GM12878 (cell line): ENCODE results near the gene FBLIM1. TPM values are rescaled to one million over a fixed set of nuclear protein-coding genes. Genes with fewer than 3 reads are reported as not detected.

Experiments used
- ATAC-seq: fragments of 200-7000 bp; cut with Tn5 transposase; 3 replicates; pipeline ENCODE4 v1.9.1; 2020; ENCODE audit warnings: mild to moderate bottlenecking, moderate library complexity
- BruUV-seq: library from RNA; stranded (reverse); fragments of 400-500 nt; replicated peaks from 2 replicates; lab custom pipeline; 2021; lab: Mats Ljungman, UMichigan
- CTCF ChIA-PET: fragments of 300-600 bp; sonication (Branson Sonifier 250); formaldehyde crosslinking; extraction: SDS; loops from one replicate; lab custom pipeline; 2021; ENCODE audit warnings: inconsistent platforms; lab: Yijun Ruan, JAX
- POLR2A ChIA-PET: fragments of 350-600 bp; formaldehyde crosslinking; extraction: SDS; loops from one replicate; lab custom pipeline; 2021; ENCODE audit warnings: inconsistent platforms; lab: Charles Lee
- RAD21 ChIA-PET: fragments of 300-600 bp; sonication (Branson Sonifier 250); formaldehyde crosslinking; loops from one replicate; lab custom pipeline; 2023; ENCODE audit warnings: antibody characterized with exemption; ENCODE audit not compliant: unreplicated experiment; lab: Charles Lee
- SMC1A ChIA-PET: fragments of 300-600 bp; sonication (Branson Sonifier 250); formaldehyde crosslinking; loops from one replicate; lab custom pipeline; 2023; ENCODE audit not compliant: unreplicated experiment, uncharacterized antibody; lab: Charles Lee
- DNase-seq: peaks from one replicate; pipeline ENCODE4 v3.0.0-alpha.2; 2011; ENCODE audit warnings: low read depth, low spot score
- FAIRE-seq: peaks from 3 replicates; lab custom pipeline; 2011; peaks lifted over from hg19 to GRCh38; lab: Jason Lieb, UNC
- H2AFZ ChIP-seq: 2 replicates; pipeline ENCODE4 v1.6.0; 2011; ENCODE audit warnings: low read depth, low read length, control low read depth; ENCODE audit not compliant: control insufficient read depth
- H3K27ac ChIP-seq: 2 replicates; pipeline ENCODE4 v1.5.1; 2011; ENCODE audit warnings: control low read depth; ENCODE audit not compliant: control insufficient read depth, insufficient read depth
- H3K27me3 ChIP-seq, 2 experiments: replicated peaks in 1 of 2; 2 replicates each; pipeline versions ENCODE4 v1.6.0 to v1.6.1; 2011; ENCODE audit warnings: low read length in 1 of 2; ENCODE audit not compliant: control insufficient read depth in 2 of 2, insufficient read depth in 2 of 2
- H3K36me3 ChIP-seq, 2 experiments: 2 replicates each; pipeline ENCODE4 v1.5.1; 2011; ENCODE audit warnings: low read length in 1 of 2; ENCODE audit not compliant: control insufficient read depth in 2 of 2, insufficient read depth in 2 of 2
- H3K4me1 ChIP-seq: 2 replicates; pipeline ENCODE4 v1.6.1; 2011; ENCODE audit warnings: mild to moderate bottlenecking, low read length, moderate library complexity, mixed read lengths; ENCODE audit not compliant: control insufficient read depth, insufficient read depth
- H3K4me2 ChIP-seq: 2 replicates; pipeline ENCODE4 v1.6.0; 2011; ENCODE audit warnings: control low read depth; ENCODE audit not compliant: control insufficient read depth, insufficient read depth
- H3K4me3 ChIP-seq: fragments of 200-600 bp; sonication (generic); 2 replicates; pipeline ENCODE4 v1.5.1; 2016
- H3K79me2 ChIP-seq: 2 replicates; pipeline ENCODE4 v1.6.0; 2011; ENCODE audit warnings: low read length; ENCODE audit not compliant: control insufficient read depth, insufficient read depth
- H3K9ac ChIP-seq: 2 replicates; pipeline ENCODE4 v1.8.0; 2011; ENCODE audit warnings: low read length, control low read depth, mixed read lengths; ENCODE audit not compliant: control insufficient read depth, insufficient read depth
- H3K9me3 ChIP-seq: replicated peaks from 3 replicates; pipeline ENCODE4 v1.5.1; 2011; ENCODE audit warnings: mild to moderate bottlenecking, low read length; ENCODE audit not compliant: control insufficient read depth, insufficient read depth
- H4K20me1 ChIP-seq: 2 replicates; pipeline ENCODE4 v1.6.0; 2011; ENCODE audit not compliant: control insufficient read depth, insufficient read depth
- HDAC6 ChIP-seq: fragments of 200-600 bp; sonication (generic); IDR thresholded peaks from one replicate; pipeline ENCODE4 v1.8.0; 2017; ENCODE audit warnings: antibody characterized with exemption; ENCODE audit not compliant: unreplicated experiment
- MTA3 ChIP-seq: IDR thresholded peaks from 2 replicates; pipeline ENCODE4 v1.6.1; 2012; ENCODE audit warnings: low read length, inconsistent platforms, borderline replicate concordance
- NFYB ChIP-seq: IDR thresholded peaks from 2 replicates; pipeline ENCODE4 v1.6.1; 2011; ENCODE audit warnings: low read depth, mild to moderate bottlenecking, low read length, improper control_type of control experiment, moderate library complexity; ENCODE audit not compliant: insufficient read depth
- POLR2A ChIP-seq: IDR thresholded peaks from 2 replicates; pipeline ENCODE4 v1.6.1; 2011; ENCODE audit warnings: low read depth, mild to moderate bottlenecking, low read length
- SIX5 ChIP-seq: IDR thresholded peaks from 2 replicates; pipeline ENCODE4 v1.6.1; 2011; ENCODE audit warnings: mild to moderate bottlenecking, low read depth, low read length, moderate library complexity; ENCODE audit not compliant: severe bottlenecking
- SMAD5 ChIP-seq: IDR thresholded peaks from 2 replicates; pipeline ENCODE4 v1.6.1; 2016; ENCODE audit warnings: antibody characterized with exemption, low read depth
- WGBS: methylation state at CpG from one replicate; pipeline ENCODE4 v1.1.6; 2016; ENCODE audit warnings: low lambda C conversion rate; ENCODE audit not compliant: insufficient replicate concordance, insufficient coverage; ENCODE audit errors: missing lambda C conversion rate; 5-methylcytosine and 5-hydroxymethylcytosine counted together
- in situ Hi-C: fragments of 300-500 bp; cut with MboI; formaldehyde crosslinking; loops from 9 replicates; pipeline ENCODE4 v1.14.3; 2018; ENCODE audit warnings: mixed read lengths
- intact Hi-C: fragments of 100-400 bp; cut with micrococcal nuclease; formaldehyde crosslinking; loops from one replicate; pipeline ENCODE4 v1.14.2; 2022; ENCODE audit not compliant: unreplicated experiment
- polyA plus RNA-seq, 11 experiments: library from polyadenylated mRNA; depleted of rRNA in 4 of 11; unstranded in 6 of 11; stranded (reverse) in 5 of 11; fragments of >200 nt; fragmentation: Nextera tagmentation in 4 of 11; fragmentation: Illumina TruSeq in 1 of 11; extraction: Ambion mirVana in 4 of 11; extraction: Trizol in 1 of 11; gene quantifications; 1 replicate in 1 of 11; 2 replicates in 10 of 11; pipeline versions ENCODE4 v1.2.1 to v1.2.3, GENCODE V29; 2011 to 2016; ENCODE audit warnings: inconsistent platforms in 2 of 11, missing spikeins in 2 of 11, low read depth in 1 of 11
- total RNA-seq, 4 experiments: library from RNA; depleted of rRNA in 3 of 4; stranded (reverse); fragments of >200 nt in 3 of 4; fragmentation: Illumina TruSeq in 1 of 4; extraction: Trizol in 1 of 4; gene quantifications; 2 replicates each; pipeline versions ENCODE4 v1.2.1 to v1.2.3, GENCODE V29; 2013 to 2021
- TF ChIP-seq, protein P1 (sequence below): fragments of 450-650 bp; IDR thresholded peaks from 2 replicates; pipeline ENCODE4 v1.6.1; 2017; ENCODE audit warnings: mild to moderate bottlenecking, low read depth, inconsistent platforms; ENCODE audit not compliant: poor library complexity, severe bottlenecking
- TF ChIP-seq, protein P2 (sequence below): fragments of 450-650 bp; IDR thresholded peaks from 2 replicates; pipeline ENCODE4 v1.6.1; 2017; ENCODE audit warnings: antibody characterized with exemption, mild to moderate bottlenecking, moderate library complexity
- TF ChIP-seq, protein P3 (sequence below): fragments of 450-650 bp; formaldehyde crosslinking; IDR thresholded peaks from 2 replicates; pipeline ENCODE4 v1.4.0; 2020; ENCODE audit warnings: mild to moderate bottlenecking, moderate library complexity

Gene FBLIM1
- total and polyA plus RNA-seq, 10 of the 15 experiments (the other 5 are each of a cell fraction or from before 2014, with no cell fraction given), result 0.03 to 0.13 TPM; not detected in 8

DNA sequence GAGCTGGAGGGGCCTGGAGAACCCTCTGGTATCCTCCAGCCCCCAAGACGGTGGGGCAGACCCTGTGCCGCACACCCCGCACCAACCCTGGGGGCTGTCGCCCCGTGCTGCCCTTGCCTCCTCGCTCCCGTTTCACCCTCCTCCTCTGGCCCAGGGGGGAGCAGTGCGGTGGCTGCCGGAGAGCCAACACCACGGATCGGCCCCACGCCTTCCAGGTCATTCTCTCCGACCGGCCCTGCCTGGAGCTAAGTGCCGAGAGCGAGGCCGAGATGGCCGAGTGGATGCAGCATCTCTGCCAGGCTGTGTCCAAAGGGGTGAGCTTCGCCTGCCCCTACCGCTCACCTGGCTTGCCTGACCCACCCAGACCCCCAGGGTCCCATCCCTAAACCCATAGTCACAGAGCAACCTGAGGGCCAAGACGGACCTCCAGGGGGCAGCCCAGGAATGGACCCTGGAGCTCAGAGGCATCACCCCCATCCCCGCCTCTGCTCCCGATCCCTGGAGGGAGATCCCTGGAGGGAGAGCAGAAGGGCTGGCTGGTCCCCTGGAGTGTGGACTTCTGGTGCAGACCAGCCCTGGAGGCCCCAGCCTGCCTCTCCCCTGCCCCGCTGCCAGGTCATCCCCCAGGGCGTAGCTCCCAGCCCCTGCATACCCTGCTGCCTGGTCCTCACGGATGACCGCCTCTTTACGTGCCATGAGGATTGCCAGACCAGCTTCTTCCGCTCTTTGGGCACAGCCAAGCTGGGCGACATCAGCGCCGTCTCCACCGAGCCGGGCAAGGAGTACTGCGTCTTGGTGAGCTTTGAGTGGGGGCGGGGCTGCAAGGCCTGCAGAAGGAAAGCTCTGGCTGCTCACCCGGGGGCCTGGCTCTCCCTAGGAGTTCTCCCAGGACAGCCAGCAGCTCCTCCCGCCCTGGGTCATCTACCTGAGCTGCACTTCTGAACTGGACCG is 26.6 kb upstream of the FBLIM1 start (continued):
- TF ChIP-seq, protein P1, sequence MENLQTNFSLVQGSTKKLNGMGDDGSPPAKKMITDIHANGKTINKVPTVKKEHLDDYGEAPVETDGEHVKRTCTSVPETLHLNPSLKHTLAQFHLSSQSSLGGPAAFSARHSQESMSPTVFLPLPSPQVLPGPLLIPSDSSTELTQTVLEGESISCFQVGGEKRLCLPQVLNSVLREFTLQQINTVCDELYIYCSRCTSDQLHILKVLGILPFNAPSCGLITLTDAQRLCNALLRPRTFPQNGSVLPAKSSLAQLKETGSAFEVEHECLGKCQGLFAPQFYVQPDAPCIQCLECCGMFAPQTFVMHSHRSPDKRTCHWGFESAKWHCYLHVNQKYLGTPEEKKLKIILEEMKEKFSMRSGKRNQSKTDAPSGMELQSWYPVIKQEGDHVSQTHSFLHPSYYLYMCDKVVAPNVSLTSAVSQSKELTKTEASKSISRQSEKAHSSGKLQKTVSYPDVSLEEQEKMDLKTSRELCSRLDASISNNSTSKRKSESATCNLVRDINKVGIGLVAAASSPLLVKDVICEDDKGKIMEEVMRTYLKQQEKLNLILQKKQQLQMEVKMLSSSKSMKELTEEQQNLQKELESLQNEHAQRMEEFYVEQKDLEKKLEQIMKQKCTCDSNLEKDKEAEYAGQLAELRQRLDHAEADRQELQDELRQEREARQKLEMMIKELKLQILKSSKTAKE, result no peak
- TF ChIP-seq NFYB, result no peak
- TF ChIP-seq SMAD5, result no peak
- no peak for TF ChIP-seq POLR2A

DNA sequence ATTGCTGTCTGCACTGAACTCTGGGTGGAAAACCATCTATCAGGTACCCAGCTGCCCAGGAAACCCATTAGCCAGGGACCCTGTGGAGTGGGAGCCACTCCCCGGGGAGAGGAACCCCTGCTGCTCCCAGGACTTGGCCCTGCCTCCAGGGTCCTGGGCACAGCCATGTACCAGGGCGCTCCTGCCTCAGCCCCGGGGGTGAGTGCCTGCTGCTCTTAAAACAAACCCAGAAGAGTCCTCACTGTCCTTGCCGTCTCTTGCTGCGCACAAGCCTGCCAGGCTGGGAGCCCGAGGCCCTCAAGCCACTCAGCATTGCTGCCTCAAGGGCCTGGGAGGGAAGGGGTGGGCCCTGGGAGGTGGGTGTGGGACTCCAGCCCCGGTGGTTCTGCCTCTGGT is 25.9 kb upstream of the FBLIM1 start:
- POLR2A ChIA-PET, result interaction anchor here (0.6 kb wide), 1 partner anchor 52 kb away, joined by 4 read pairs; no protein-coding TSS in a partner anchor
- ATAC-seq, result no peak
- CTCF ChIA-PET, result interaction anchor here (0.6 to 1.0 kb wide), 2 partner anchors 9 to 51 kb away, joined by 3 to 4 read pairs; no protein-coding TSS in a partner anchor
- no peak for DNase-seq
- in situ Hi-C loops, result no loop called here
- 100% methylated on average over 4 of the region's 7 CpGs for whole genome bisulfite sequencing
- RAD21 ChIA-PET, result interaction anchor here (0.6 kb wide), 1 partner anchor 161 kb away, joined by 3 read pairs; no protein-coding TSS in a partner anchor
- Histone ChIP-seq H3K4me1 (no peaks in the 10 kb centered on the region), H2AFZ (no peak overlapping the region), H3K27ac (no peak overlapping the region), H3K36me3 (peaks cover 7 to 20% of the 10 kb centered on the region in 2 experiments), H3K4me2 (no peak overlapping the region), H3K4me3 (no peak overlapping the region), H3K9me3 (no peaks in the 10 kb centered on the region), H3K79me2 (no peaks in the 10 kb centered on the region), H3K9ac (no peak overlapping the region), H3K27me3 (no peaks in the 10 kb centered on the region), H4K20me1 (no peaks in the 10 kb centered on the region)
- intact Hi-C loops, result loop anchor here (5.0 kb wide), 1 partner anchor 300 kb away; no protein-coding TSS in a partner anchor
- SMC1A ChIA-PET, result no interaction called here
- no peak for FAIRE-seq
- BruUV-seq, result no TSS peak
- TF ChIP-seq HDAC6, result no peak
- no peak for TF ChIP-seq SIX5
- TF ChIP-seq MTA3, result no peak
- TF ChIP-seq, protein P2, sequence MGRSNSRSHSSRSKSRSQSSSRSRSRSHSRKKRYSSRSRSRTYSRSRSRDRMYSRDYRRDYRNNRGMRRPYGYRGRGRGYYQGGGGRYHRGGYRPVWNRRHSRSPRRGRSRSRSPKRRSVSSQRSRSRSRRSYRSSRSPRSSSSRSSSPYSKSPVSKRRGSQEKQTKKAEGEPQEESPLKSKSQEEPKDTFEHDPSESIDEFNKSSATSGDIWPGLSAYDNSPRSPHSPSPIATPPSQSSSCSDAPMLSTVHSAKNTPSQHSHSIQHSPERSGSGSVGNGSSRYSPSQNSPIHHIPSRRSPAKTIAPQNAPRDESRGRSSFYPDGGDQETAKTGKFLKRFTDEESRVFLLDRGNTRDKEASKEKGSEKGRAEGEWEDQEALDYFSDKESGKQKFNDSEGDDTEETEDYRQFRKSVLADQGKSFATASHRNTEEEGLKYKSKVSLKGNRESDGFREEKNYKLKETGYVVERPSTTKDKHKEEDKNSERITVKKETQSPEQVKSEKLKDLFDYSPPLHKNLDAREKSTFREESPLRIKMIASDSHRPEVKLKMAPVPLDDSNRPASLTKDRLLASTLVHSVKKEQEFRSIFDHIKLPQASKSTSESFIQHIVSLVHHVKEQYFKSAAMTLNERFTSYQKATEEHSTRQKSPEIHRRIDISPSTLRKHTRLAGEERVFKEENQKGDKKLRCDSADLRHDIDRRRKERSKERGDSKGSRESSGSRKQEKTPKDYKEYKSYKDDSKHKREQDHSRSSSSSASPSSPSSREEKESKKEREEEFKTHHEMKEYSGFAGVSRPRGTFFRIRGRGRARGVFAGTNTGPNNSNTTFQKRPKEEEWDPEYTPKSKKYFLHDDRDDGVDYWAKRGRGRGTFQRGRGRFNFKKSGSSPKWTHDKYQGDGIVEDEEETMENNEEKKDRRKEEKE, result no peak
- TF ChIP-seq, protein P3, sequence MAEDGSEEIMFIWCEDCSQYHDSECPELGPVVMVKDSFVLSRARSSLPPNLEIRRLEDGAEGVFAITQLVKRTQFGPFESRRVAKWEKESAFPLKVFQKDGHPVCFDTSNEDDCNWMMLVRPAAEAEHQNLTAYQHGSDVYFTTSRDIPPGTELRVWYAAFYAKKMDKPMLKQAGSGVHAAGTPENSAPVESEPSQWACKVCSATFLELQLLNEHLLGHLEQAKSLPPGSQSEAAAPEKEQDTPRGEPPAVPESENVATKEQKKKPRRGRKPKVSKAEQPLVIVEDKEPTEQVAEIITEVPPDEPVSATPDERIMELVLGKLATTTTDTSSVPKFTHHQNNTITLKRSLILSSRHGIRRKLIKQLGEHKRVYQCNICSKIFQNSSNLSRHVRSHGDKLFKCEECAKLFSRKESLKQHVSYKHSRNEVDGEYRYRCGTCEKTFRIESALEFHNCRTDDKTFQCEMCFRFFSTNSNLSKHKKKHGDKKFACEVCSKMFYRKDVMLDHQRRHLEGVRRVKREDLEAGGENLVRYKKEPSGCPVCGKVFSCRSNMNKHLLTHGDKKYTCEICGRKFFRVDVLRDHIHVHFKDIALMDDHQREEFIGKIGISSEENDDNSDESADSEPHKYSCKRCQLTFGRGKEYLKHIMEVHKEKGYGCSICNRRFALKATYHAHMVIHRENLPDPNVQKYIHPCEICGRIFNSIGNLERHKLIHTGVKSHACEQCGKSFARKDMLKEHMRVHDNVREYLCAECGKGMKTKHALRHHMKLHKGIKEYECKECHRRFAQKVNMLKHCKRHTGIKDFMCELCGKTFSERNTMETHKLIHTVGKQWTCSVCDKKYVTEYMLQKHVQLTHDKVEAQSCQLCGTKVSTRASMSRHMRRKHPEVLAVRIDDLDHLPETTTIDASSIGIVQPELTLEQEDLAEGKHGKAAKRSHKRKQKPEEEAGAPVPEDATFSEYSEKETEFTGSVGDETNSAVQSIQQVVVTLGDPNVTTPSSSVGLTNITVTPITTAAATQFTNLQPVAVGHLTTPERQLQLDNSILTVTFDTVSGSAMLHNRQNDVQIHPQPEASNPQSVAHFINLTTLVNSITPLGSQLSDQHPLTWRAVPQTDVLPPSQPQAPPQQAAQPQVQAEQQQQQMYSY (CRISPR knock-in tag), result no peak
